ENCODE data around the gene DNAJC2. TPM values are rescaled to one million over a fixed set of nuclear protein-coding genes. Genes with fewer than 3 reads are reported as not detected.

The DNAJC2 gene, protein sequence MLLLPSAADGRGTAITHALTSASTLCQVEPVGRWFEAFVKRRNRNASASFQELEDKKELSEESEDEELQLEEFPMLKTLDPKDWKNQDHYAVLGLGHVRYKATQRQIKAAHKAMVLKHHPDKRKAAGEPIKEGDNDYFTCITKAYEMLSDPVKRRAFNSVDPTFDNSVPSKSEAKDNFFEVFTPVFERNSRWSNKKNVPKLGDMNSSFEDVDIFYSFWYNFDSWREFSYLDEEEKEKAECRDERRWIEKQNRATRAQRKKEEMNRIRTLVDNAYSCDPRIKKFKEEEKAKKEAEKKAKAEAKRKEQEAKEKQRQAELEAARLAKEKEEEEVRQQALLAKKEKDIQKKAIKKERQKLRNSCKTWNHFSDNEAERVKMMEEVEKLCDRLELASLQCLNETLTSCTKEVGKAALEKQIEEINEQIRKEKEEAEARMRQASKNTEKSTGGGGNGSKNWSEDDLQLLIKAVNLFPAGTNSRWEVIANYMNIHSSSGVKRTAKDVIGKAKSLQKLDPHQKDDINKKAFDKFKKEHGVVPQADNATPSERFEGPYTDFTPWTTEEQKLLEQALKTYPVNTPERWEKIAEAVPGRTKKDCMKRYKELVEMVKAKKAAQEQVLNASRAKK
- 10 to 100 TPM; 21.7 to 25.1 TPM for total RNA-seq

DNA sequence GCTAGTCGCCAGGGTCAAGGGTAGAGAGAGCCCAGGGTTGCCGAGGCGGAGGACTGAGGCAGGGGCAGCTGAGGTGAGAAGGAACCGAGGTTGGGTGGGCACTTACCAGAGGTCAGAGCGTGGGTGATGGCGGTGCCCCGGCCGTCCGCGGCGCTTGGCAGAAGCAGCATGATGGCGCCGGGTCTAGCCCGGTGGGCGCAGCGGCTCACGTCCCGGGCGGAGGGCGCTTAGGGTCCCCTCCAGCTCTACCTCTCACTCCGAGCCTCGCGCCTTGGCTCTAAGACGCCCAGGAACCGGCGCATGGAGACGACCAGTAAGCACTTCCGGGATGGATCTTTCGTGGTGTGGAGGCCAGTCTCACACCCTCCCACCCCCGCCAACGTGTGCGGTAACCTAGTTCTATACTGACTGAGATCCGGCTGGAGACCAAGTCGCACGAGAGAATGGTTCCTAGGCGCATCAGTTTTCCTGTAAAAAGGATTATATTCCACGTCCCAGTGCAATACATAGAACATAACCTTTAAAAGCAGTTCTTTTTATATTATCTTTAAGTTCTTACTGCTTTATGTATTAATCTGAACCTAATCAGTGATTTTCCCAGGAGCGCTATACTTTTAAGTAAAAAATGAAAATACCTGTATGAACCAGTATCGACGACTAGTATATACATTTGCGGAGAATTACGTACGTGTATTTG is at the start of gene DNAJC2:
DNAJC2 (minus strand) TSS at position 315 of the 697 bp plus-strand sequence; CDS start at position 170, 145 bp downstream.
- TF ChIP-seq, protein P1, sequence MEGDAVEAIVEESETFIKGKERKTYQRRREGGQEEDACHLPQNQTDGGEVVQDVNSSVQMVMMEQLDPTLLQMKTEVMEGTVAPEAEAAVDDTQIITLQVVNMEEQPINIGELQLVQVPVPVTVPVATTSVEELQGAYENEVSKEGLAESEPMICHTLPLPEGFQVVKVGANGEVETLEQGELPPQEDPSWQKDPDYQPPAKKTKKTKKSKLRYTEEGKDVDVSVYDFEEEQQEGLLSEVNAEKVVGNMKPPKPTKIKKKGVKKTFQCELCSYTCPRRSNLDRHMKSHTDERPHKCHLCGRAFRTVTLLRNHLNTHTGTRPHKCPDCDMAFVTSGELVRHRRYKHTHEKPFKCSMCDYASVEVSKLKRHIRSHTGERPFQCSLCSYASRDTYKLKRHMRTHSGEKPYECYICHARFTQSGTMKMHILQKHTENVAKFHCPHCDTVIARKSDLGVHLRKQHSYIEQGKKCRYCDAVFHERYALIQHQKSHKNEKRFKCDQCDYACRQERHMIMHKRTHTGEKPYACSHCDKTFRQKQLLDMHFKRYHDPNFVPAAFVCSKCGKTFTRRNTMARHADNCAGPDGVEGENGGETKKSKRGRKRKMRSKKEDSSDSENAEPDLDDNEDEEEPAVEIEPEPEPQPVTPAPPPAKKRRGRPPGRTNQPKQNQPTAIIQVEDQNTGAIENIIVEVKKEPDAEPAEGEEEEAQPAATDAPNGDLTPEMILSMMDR (IDR thresholded peaks at IDR 0.05): no peak
- H3K9ac ChIP-seq (ENCODE audit: low read depth in 2 of 2, low read length in 2 of 2): peak within 1 kb of the TSS; percentile 95 to 98
- no peaks in the 10 kb centered on the region for H3K27me3 ChIP-seq
- intact Hi-C loops (cut with DNase I): no loop called here
- H3K9me3 ChIP-seq: no peaks in the 10 kb centered on the region
- H3K36me3 ChIP-seq: no peaks in the 10 kb centered on the region
- DNase-seq: peak; percentile 90
- peaks cover 7% of the 10 kb centered on the region for H3K4me1 ChIP-seq
- peak within 1 kb of the TSS; percentile 83 for H3K27ac ChIP-seq
- H3K4me3 ChIP-seq: peak within 1 kb of the TSS; percentile 99

DNA sequence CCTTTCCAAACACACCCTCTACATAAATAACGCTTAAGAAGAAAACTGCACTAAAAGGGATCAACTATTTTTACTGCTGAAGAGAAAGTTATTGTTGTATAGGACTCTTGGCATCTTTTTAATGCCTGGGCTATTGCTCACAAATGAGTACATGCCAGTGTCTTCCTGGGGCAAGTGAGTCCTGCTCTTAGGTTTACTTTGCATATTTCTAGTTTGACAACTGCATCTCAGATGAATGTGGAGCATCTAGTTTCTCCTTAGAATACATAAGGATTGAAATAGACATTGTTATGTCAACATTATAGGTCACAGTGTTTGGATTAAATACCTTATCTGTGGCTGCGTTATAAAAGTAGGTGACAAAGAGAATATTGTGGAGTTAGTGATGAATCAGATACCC is 47.4 kb upstream of the DNAJC2 start:
- Histone ChIP-seq H3K9ac (ENCODE audit: low read depth in 2 of 2, low read length in 2 of 2) (no peak overlapping the region), H3K36me3 (no peaks in the 10 kb centered on the region), H3K27ac (no peak overlapping the region), H3K9me3 (no peaks in the 10 kb centered on the region), H3K4me1 (no peaks in the 10 kb centered on the region), H3K27me3 (no peaks in the 10 kb centered on the region), H3K4me3 (no peak overlapping the region)
- intact Hi-C loops (cut with DNase I): no loop called here
- TF ChIP-seq, protein P1 (IDR thresholded peaks at IDR 0.05): no peak
- DNase-seq: no peak

DNA sequence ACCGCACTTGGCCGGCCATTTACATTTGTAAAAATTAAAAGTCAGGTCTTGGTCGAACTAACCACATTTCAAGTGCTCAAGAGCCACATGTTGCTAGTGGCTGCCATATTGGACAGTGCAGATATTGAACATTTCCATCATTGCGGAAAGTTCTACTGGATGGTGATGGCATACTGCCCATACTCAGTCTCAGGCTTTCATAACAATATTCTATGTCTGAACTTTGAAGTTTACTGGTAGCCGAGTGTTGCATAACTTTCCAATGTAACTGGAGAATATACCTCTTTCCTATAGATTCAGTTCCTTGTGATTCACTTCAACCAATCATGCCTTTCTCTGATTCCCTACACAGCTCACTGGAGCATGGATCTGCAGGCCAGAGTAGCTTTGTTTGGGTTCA is 46.6 kb upstream of the DNAJC2 start:
- TF ChIP-seq, protein P1 (IDR thresholded peaks at IDR 0.05): no peak
- Histone ChIP-seq H3K9ac (ENCODE audit: low read depth in 2 of 2, low read length in 2 of 2) (no peak overlapping the region), H3K9me3 (no peaks in the 10 kb centered on the region), H3K27me3 (no peaks in the 10 kb centered on the region), H3K4me3 (no peak overlapping the region), H3K27ac (no peak overlapping the region), H3K4me1 (no peaks in the 10 kb centered on the region), H3K36me3 (no peaks in the 10 kb centered on the region)
- no peak for DNase-seq
- intact Hi-C loops (cut with DNase I): no loop called here

DNA sequence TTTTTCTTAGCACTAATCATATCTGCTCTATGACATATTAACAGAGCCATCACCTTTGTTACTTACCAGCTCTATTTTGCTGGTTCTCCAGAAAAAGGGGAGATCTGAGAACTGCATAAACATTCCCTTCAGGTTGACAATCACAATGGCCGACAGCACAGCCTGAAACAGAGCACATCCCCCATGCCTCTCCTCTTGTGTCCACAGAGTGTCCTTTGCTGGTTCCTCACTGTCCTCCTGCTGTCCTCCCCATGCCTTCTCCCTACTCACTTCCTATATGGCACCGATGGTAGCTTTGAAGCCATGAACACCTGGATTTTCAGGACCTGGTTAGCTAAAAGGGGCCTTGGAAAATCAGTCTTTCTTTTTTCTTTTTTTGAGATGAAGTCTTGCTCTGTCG is 44.7 kb upstream of the DNAJC2 start:
- H3K27ac ChIP-seq: no peak overlapping the region
- no peak for DNase-seq
- intact Hi-C loops (cut with DNase I): no loop called here
- H3K4me1 ChIP-seq: no peaks in the 10 kb centered on the region
- H3K9me3 ChIP-seq: no peaks in the 10 kb centered on the region
- H3K27me3 ChIP-seq: no peaks in the 10 kb centered on the region
- H3K36me3 ChIP-seq: no peaks in the 10 kb centered on the region
- H3K4me3 ChIP-seq: no peak overlapping the region
- H3K9ac ChIP-seq (ENCODE audit: low read depth in 2 of 2, low read length in 2 of 2): no peak overlapping the region
- TF ChIP-seq, protein P1 (IDR thresholded peaks at IDR 0.05): no peak

DNA sequence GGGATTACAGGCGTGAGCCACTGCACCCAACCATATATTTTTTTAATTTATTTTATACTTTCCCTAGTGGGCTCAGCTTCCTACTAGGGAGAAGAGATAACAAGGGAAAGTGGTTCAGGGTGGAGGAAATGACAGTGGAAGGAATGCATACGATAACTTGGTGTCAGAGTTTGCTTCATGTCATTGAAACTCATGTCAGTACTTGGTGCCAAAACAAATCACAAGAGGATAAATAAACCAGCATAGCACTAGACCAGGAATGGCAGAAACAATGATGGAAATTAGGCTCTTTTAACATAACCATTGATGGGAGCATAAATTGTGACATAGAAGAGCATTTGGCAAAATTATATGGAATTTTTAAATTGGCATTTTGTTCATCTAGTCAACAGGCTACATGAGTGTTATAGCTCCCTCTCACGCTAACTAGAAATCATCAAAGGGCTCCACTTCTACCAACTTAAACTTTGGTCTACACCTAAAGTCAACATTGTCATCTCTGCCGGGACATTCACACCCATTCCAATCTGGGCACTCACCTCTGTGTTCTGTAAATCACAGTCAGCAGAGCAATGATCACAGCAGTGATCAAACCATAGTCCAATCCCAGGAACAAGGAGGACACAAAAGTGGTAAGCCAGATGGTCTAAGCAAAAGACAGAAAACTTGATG is 44.0 kb upstream of the DNAJC2 start:
- Histone ChIP-seq H3K4me3 (no peak overlapping the region), H3K36me3 (no peaks in the 10 kb centered on the region), H3K27me3 (no peaks in the 10 kb centered on the region), H3K27ac (no peak overlapping the region), H3K9me3 (no peaks in the 10 kb centered on the region), H3K4me1 (no peaks in the 10 kb centered on the region), H3K9ac (ENCODE audit: low read depth in 2 of 2, low read length in 2 of 2) (no peak overlapping the region)
- TF ChIP-seq, protein P1 (IDR thresholded peaks at IDR 0.05): no peak
- intact Hi-C loops (cut with DNase I): no loop called here
- DNase-seq: no peak
